ENCODE measurements around the gene MAB21L1. TPM values are rescaled to one million over a fixed set of nuclear protein-coding genes. Genes with fewer than 3 reads are reported as not detected.

The MAB21L1 gene
- total and polyA plus RNA-seq, 3 donors from 2014 or later = 0.09 TPM; not detected in 2

DNA sequence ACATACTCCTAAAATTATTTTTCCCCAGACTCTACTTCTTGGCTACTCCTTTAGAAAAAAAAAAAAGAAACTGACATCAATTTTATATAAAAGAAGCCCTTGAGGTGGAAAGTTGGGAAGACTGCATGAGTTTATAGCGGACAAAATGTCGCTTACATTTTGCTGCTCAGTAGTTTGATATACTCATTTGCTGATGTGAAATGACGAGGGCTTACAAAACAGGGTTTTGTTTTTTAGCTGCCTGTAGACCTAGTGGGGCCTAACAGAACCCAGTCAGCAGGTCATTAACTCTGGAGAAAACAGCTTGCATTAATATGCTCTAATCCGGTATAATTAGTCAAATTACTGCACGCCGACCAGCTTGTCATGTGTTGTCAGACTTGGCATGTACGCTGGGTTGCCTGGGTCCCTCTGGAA is 37.6 kb upstream of the MAB21L1 start:
- no peaks in the 10 kb centered on the region for H3K9me3 ChIP-seq
- peaks cover 4% of the 10 kb centered on the region for H3K4me1 ChIP-seq
- no peak for TF ChIP-seq POLR2A (IDR thresholded peaks at IDR 0.05)
- TF ChIP-seq, protein P1, sequence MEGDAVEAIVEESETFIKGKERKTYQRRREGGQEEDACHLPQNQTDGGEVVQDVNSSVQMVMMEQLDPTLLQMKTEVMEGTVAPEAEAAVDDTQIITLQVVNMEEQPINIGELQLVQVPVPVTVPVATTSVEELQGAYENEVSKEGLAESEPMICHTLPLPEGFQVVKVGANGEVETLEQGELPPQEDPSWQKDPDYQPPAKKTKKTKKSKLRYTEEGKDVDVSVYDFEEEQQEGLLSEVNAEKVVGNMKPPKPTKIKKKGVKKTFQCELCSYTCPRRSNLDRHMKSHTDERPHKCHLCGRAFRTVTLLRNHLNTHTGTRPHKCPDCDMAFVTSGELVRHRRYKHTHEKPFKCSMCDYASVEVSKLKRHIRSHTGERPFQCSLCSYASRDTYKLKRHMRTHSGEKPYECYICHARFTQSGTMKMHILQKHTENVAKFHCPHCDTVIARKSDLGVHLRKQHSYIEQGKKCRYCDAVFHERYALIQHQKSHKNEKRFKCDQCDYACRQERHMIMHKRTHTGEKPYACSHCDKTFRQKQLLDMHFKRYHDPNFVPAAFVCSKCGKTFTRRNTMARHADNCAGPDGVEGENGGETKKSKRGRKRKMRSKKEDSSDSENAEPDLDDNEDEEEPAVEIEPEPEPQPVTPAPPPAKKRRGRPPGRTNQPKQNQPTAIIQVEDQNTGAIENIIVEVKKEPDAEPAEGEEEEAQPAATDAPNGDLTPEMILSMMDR (IDR thresholded peaks at IDR 0.05) = no peak
- WGBS, 2 donors = 93 to 94% methylated on average over 7 of the region's 7 CpGs
- intact Hi-C loops (cut with DNase I; ENCODE audit: low total_unique reads) = no loop called here
- H3K36me3 ChIP-seq (ENCODE audit: low read depth, missing control alignments) = no peaks in the 10 kb centered on the region
- no peak for DNase-seq
- no peak overlapping the region for H3K27ac ChIP-seq
- H3K4me3 ChIP-seq = no peak overlapping the region
- no peaks in the 10 kb centered on the region for H3K27me3 ChIP-seq

DNA sequence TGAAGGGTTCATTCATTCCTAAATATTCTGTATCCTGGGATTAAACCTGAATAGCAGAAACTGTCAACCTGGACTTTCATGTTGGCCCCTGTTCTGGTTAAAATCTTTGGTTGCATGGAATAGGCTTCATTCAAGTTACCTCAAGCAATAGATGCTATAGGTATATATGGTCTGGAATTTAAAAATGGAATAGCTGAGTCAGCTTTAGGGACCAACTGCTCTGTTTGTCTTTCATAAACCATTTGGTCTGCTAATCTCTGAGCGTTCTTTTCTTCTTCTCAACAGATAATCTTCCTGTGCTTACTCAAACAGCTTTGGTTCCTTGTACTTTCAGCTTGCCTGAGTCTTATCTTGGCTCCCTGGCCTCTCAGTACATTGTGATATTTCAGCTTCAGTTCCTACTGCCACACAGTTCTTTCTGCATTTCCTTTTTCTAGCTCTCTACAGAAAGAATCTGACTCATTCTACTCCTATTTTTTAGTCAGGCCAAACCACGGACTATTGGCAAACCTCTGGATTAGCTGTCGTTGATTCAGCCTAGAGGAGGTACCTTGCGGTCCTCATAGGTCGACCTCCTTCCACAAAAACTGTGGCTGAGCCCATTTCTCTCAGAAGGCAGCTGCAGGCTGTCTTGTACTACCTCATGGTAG is 35.9 kb upstream of the MAB21L1 start:
- Histone ChIP-seq H3K9me3 (no peaks in the 10 kb centered on the region), H3K27ac (no peak overlapping the region), H3K27me3 (no peaks in the 10 kb centered on the region), H3K4me1 (peaks cover 4% of the 10 kb centered on the region), H3K4me3 (no peak overlapping the region), H3K36me3 (ENCODE audit: low read depth, missing control alignments) (no peaks in the 10 kb centered on the region)
- WGBS, 2 donors = 39 to 40% methylated on average over 5 of the region's 5 CpGs
- TF ChIP-seq POLR2A (IDR thresholded peaks at IDR 0.05) = no peak
- TF ChIP-seq, protein P1 (IDR thresholded peaks at IDR 0.05) = no peak
- intact Hi-C loops (cut with DNase I; ENCODE audit: low total_unique reads) = no loop called here
- peak; percentile 22 for DNase-seq

DNA sequence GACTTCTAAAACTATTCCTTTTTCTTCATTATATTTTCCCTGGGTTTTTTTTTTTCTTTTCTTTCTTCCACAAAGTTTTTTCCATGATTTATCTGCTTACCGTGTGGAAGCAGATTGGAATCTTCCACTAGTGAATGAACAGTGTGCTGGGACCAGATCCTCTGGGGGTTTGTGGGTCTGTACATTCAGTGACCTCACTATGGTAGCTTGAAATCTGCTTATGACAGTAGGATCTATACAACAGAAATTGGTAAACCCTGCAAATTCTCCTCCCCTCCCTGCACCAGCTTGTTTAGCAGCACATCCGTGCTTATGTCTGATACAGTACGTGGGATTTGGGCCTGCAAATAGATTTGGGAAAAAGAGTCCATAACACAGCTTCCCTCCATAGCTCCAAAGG is 26.0 kb upstream of the MAB21L1 start:
- 63 to 65% methylated on average over 3 of the region's 3 CpGs for WGBS, 2 donors
- DNase-seq = no peak
- no peak overlapping the region for H3K27ac ChIP-seq
- no peak overlapping the region for H3K4me3 ChIP-seq
- intact Hi-C loops (cut with DNase I; ENCODE audit: low total_unique reads) = no loop called here
- no peaks in the 10 kb centered on the region for H3K4me1 ChIP-seq
- no peak for TF ChIP-seq POLR2A (IDR thresholded peaks at IDR 0.05)
- TF ChIP-seq, protein P1 (IDR thresholded peaks at IDR 0.05) = no peak
- no peaks in the 10 kb centered on the region for H3K9me3 ChIP-seq
- no peaks in the 10 kb centered on the region for H3K27me3 ChIP-seq
- H3K36me3 ChIP-seq (ENCODE audit: low read depth, missing control alignments) = no peaks in the 10 kb centered on the region

DNA sequence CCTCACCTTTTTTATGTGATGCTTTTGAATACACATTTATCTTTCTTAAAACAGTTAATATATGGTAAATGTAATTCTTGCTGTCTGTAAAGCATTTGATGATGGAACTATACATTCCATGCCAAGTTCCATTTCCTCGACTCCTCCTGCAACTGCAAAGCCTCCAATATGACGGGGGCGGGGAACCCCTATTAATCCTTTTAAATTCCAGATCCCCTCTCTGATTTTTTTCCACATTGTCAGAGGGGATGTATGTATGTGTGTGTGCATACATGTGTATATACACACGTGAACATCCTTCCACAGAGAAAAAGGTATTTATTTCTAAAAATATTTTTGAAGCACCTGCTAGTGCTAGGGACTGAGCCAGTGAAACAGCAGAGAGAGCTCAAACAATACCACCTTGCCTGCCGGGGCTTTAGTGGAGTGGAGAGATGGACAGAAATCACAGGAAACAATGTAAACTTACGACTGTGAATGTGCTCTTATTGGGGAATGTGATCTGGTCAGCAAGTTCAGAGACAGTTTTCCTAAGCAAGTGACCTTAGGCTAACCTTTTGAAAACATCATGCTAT is 25.3 kb upstream of the MAB21L1 start:
- H3K27me3 ChIP-seq = no peaks in the 10 kb centered on the region
- no peak overlapping the region for H3K4me3 ChIP-seq
- H3K27ac ChIP-seq = no peak overlapping the region
- no peaks in the 10 kb centered on the region for H3K4me1 ChIP-seq
- no peak for DNase-seq
- H3K9me3 ChIP-seq = no peaks in the 10 kb centered on the region
- 73 to 75% methylated on average over 6 of the region's 6 CpGs for WGBS, 2 donors
- TF ChIP-seq POLR2A (IDR thresholded peaks at IDR 0.05) = no peak
- TF ChIP-seq, protein P1 (IDR thresholded peaks at IDR 0.05) = no peak
- no peaks in the 10 kb centered on the region for H3K36me3 ChIP-seq (ENCODE audit: low read depth, missing control alignments)
- intact Hi-C loops (cut with DNase I; ENCODE audit: low total_unique reads) = no loop called here

DNA sequence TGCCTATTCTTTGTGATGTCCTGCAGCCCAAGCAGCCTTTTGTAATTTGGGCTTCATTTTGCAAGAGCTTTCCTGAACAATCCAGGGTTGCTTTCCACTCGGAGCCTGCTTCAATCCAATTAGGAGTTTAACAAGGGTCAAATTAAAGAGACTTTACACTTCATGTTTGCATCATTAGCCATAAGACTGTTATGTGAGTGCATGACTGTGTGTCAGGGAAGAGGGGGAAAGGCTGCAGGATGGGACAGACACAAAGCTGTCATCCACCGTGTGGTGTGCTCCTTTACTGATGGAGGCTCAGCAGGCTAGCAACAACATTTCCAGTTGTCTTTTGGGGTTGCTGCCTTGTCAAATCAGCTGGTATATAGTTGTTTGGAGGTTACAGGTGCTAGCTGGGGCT is 23.7 kb upstream of the MAB21L1 start:
- no peak for DNase-seq
- 77 to 90% methylated on average over 2 of the region's 2 CpGs for WGBS, 2 donors
- TF ChIP-seq POLR2A (IDR thresholded peaks at IDR 0.05) = no peak
- TF ChIP-seq, protein P1 (IDR thresholded peaks at IDR 0.05) = no peak
- Histone ChIP-seq H3K4me3 (no peak overlapping the region), H3K27ac (no peak overlapping the region), H3K9me3 (no peaks in the 10 kb centered on the region), H3K27me3 (no peaks in the 10 kb centered on the region), H3K4me1 (no peaks in the 10 kb centered on the region), H3K36me3 (ENCODE audit: low read depth, missing control alignments) (no peaks in the 10 kb centered on the region)
- intact Hi-C loops (cut with DNase I; ENCODE audit: low total_unique reads) = no loop called here
